GM23338 (cell line): Measurements from ENCODE around the gene GPC5. TPM values are rescaled to one million over a fixed set of nuclear protein-coding genes. Genes with fewer than 3 reads are reported as not detected.

Experiments
- ATAC-seq: fragments of 200-7000 bp; cut with Tn5 transposase; 3 replicates; pipeline ENCODE4 v1.9.1; 2020
- DNase-seq: peaks from one replicate; pipeline ENCODE4 v3.0.0-alpha.2; 2015; ENCODE audit warnings: low spot score
- H2AFZ ChIP-seq: fragments of 200-600 bp; sonication (generic); 2 replicates; pipeline ENCODE4 v1.8.0; 2016; ENCODE audit warnings: antibody characterized with exemption, mild to moderate bottlenecking, moderate library complexity
- H3F3A ChIP-seq: fragments of 200-600 bp; sonication (generic); replicated peaks from 2 replicates; pipeline ENCODE4 v1.8.0; 2017; ENCODE audit warnings: antibody characterized with exemption, mixed run types, low read depth
- H3K27ac ChIP-seq: fragments of 200-600 bp; sonication (generic); 2 replicates; pipeline ENCODE4 v1.6.1; 2016; ENCODE audit warnings: low read depth
- H3K27me3 ChIP-seq: fragments of 200-600 bp; sonication (generic); 2 replicates; pipeline ENCODE4 v1.8.0; 2016; ENCODE audit warnings: mild to moderate bottlenecking, mixed run types, moderate library complexity; ENCODE audit not compliant: insufficient read depth
- H3K36me3 ChIP-seq: fragments of 200-600 bp; sonication (generic); 2 replicates; pipeline ENCODE4 v1.8.0; 2016; ENCODE audit warnings: mild to moderate bottlenecking; ENCODE audit not compliant: insufficient read depth
- H3K4me1 ChIP-seq: fragments of 200-600 bp; sonication (generic); 2 replicates; pipeline ENCODE4 v1.8.0; 2016; ENCODE audit warnings: mild to moderate bottlenecking, moderate library complexity; ENCODE audit not compliant: insufficient read depth
- H3K4me2 ChIP-seq: fragments of 200-600 bp; sonication (generic); 2 replicates; pipeline ENCODE4 v1.7.1; 2017; ENCODE audit warnings: mixed run types
- H3K4me3 ChIP-seq: fragments of 200-600 bp; sonication (generic); 2 replicates; pipeline ENCODE4 v1.6.1; 2016; ENCODE audit warnings: mixed run types
- H3K79me2 ChIP-seq: fragments of 200-600 bp; sonication (generic); replicated peaks from 2 replicates; pipeline ENCODE4 v1.8.0; 2017; ENCODE audit warnings: mild to moderate bottlenecking; ENCODE audit not compliant: insufficient read depth
- H3K9me2 ChIP-seq: fragments of 200-600 bp; sonication (generic); 2 replicates; pipeline ENCODE4 v1.8.0; 2017; ENCODE audit not compliant: insufficient read depth
- H4K20me1 ChIP-seq: fragments of 200-600 bp; sonication (generic); replicated peaks from 2 replicates; pipeline ENCODE4 v1.8.0; 2017; ENCODE audit warnings: mild to moderate bottlenecking; ENCODE audit not compliant: insufficient read depth
- H3K27ac Mint-ChIP-seq: 2 replicates; pipeline ENCODE4 v1.8.0; 2020; ENCODE audit warnings: inconsistent platforms, mild to moderate bottlenecking, moderate library complexity, mixed read lengths
- H3K27me3 Mint-ChIP-seq: 3 replicates; pipeline ENCODE4 v1.8.0; 2022; ENCODE audit warnings: low read depth, mild to moderate bottlenecking, moderate library complexity, mixed read lengths, inconsistent platforms; ENCODE audit not compliant: insufficient read depth, poor library complexity
- H3K36me3 Mint-ChIP-seq: 3 replicates; pipeline ENCODE4 v1.8.0; 2021; ENCODE audit warnings: low read depth, mild to moderate bottlenecking, inconsistent platforms, moderate library complexity, mixed read lengths
- H3K4me1 Mint-ChIP-seq: 3 replicates; pipeline ENCODE4 v1.8.0; 2020; ENCODE audit warnings: mild to moderate bottlenecking, inconsistent platforms, mixed read lengths
- H3K4me3 Mint-ChIP-seq: 3 replicates; pipeline ENCODE4 v1.8.0; 2021; ENCODE audit warnings: moderate library complexity, mild to moderate bottlenecking, inconsistent platforms, mixed read lengths
- H3K9me3 Mint-ChIP-seq: 3 replicates; pipeline ENCODE4 v1.8.0; 2020; ENCODE audit warnings: moderate library complexity, mild to moderate bottlenecking, inconsistent platforms, mixed read lengths
- EZH2 ChIP-seq: fragments of 200-600 bp; sonication (generic); IDR thresholded peaks from one replicate; pipeline ENCODE4 v1.8.0; 2017; ENCODE audit warnings: antibody characterized with exemption, mild to moderate bottlenecking, low read depth; ENCODE audit not compliant: unreplicated experiment
- EZH2phosphoT487 ChIP-seq: fragments of 200-600 bp; sonication (generic); IDR thresholded peaks from one replicate; pipeline ENCODE4 v1.8.1; 2018; ENCODE audit warnings: antibody characterized with exemption; ENCODE audit not compliant: unreplicated experiment
- JUNB ChIP-seq: IDR thresholded peaks from one replicate; pipeline ENCODE4 v1.6.1; 2016; ENCODE audit warnings: antibody characterized with exemption; ENCODE audit not compliant: unreplicated experiment
- NANOG ChIP-seq: IDR thresholded peaks from 2 replicates; pipeline ENCODE4 v1.6.1; 2016; ENCODE audit warnings: antibody characterized with exemption, borderline replicate concordance
- STAT1 ChIP-seq: IDR thresholded peaks from one replicate; pipeline ENCODE4 v1.6.1; 2016; ENCODE audit warnings: antibody characterized with exemption; ENCODE audit not compliant: unreplicated experiment
- ZNF114 ChIP-seq: fragments of 250-450 bp; sonication (Bioruptor Pico); IDR thresholded peaks from 2 replicates; pipeline ENCODE4 v1.5.0; 2020; ENCODE audit warnings: mild to moderate bottlenecking, moderate library complexity
- polyA plus RNA-seq: library from polyadenylated mRNA; unstranded; fragments of >200 nt; fragmentation: Nextera tagmentation; extraction: Ambion mirVana; gene quantifications from 2 replicates; pipeline ENCODE4 v1.2.1, GENCODE V29; 2016
- total RNA-seq: library from RNA; depleted of rRNA; stranded (reverse); fragments of >200 nt; shearing (Covaris generic); gene quantifications from 2 replicates; pipeline ENCODE4 v1.2.3, GENCODE V29; 2014
- TF ChIP-seq, protein P1 (sequence below): IDR thresholded peaks from 2 replicates; pipeline ENCODE4 v1.6.1; 2016; ENCODE audit warnings: antibody characterized with exemption
- TF ChIP-seq, protein P2 (sequence below): IDR thresholded peaks from one replicate; pipeline ENCODE4 v1.6.1; 2018; ENCODE audit warnings: antibody characterized with exemption; ENCODE audit not compliant: unreplicated experiment
- TF ChIP-seq, protein P3 (sequence below), 2 experiments: fragments of 200-600 bp in 1 of 2; sonication (generic) in 1 of 2; conservative IDR thresholded peaks; 2 replicates each; pipeline versions ENCODE4 v1.5.1 to v1.6.1; 2016 to 2017; ENCODE audit warnings: antibody characterized with exemption in 2 of 2, low read depth in 2 of 2, mild to moderate bottlenecking in 2 of 2, moderate library complexity in 1 of 2

Gene GPC5
- total and polyA plus RNA-seq, 2 experiments from 2014 or later = 0.95 to 1.1 TPM

- TF ChIP-seq EZH2phosphoT487 = no peak
- no peak for TF ChIP-seq ZNF114
- TF ChIP-seq STAT1 = no peak
- TF ChIP-seq, protein P1, sequence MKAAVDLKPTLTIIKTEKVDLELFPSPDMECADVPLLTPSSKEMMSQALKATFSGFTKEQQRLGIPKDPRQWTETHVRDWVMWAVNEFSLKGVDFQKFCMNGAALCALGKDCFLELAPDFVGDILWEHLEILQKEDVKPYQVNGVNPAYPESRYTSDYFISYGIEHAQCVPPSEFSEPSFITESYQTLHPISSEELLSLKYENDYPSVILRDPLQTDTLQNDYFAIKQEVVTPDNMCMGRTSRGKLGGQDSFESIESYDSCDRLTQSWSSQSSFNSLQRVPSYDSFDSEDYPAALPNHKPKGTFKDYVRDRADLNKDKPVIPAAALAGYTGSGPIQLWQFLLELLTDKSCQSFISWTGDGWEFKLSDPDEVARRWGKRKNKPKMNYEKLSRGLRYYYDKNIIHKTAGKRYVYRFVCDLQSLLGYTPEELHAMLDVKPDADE = no peak
Measured at GRCh38 chr13:92224052-92224821, 825.8 kb downstream of the GPC5 start (continued).

DNA sequence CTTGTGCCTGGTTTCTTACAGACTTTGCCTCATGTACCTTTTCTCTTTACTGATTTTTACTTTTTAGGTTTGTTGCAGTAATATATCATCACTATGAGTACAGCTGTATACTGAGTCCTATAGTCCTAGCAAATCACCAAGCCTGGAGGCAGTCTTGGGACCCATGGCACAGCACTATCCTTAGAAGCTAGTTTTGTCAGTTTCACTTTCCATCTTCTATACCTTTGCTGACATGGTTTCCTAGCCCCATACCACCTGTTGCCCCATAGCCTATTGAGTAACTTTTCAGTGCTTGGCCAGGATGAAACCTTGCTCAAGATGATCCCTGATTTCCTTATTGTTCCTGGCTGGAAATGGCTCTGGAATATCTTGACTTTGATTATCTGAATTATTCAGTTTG lies 826.4 kb downstream of the GPC5 start:
- no peaks in the 10 kb centered on the region for H3K27me3 Mint-ChIP-seq
- Histone ChIP-seq H3K27me3 (no peaks in the 10 kb centered on the region), H3K4me3 (no peak overlapping the region), H3K27ac (no peak overlapping the region), H2AFZ (no peak overlapping the region), H3K4me1 (no peaks in the 10 kb centered on the region), H3K36me3 (no peaks in the 10 kb centered on the region), H3F3A (no peaks in the 10 kb centered on the region), H3K79me2 (no peaks in the 10 kb centered on the region), H4K20me1 (no peaks in the 10 kb centered on the region), H3K4me2 (no peak overlapping the region), H3K9me2 (no peaks in the 10 kb centered on the region)
- ATAC-seq (no peak), DNase-seq (no peak)
- H3K36me3 Mint-ChIP-seq = no peaks in the 10 kb centered on the region
- no peaks in the 10 kb centered on the region for H3K9me3 Mint-ChIP-seq
- H3K4me3 Mint-ChIP-seq = no peak overlapping the region
- no peak overlapping the region for H3K27ac Mint-ChIP-seq
- H3K4me1 Mint-ChIP-seq = no peaks in the 10 kb centered on the region
- TF ChIP-seq, protein P2, sequence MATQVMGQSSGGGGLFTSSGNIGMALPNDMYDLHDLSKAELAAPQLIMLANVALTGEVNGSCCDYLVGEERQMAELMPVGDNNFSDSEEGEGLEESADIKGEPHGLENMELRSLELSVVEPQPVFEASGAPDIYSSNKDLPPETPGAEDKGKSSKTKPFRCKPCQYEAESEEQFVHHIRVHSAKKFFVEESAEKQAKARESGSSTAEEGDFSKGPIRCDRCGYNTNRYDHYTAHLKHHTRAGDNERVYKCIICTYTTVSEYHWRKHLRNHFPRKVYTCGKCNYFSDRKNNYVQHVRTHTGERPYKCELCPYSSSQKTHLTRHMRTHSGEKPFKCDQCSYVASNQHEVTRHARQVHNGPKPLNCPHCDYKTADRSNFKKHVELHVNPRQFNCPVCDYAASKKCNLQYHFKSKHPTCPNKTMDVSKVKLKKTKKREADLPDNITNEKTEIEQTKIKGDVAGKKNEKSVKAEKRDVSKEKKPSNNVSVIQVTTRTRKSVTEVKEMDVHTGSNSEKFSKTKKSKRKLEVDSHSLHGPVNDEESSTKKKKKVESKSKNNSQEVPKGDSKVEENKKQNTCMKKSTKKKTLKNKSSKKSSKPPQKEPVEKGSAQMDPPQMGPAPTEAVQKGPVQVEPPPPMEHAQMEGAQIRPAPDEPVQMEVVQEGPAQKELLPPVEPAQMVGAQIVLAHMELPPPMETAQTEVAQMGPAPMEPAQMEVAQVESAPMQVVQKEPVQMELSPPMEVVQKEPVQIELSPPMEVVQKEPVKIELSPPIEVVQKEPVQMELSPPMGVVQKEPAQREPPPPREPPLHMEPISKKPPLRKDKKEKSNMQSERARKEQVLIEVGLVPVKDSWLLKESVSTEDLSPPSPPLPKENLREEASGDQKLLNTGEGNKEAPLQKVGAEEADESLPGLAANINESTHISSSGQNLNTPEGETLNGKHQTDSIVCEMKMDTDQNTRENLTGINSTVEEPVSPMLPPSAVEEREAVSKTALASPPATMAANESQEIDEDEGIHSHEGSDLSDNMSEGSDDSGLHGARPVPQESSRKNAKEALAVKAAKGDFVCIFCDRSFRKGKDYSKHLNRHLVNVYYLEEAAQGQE = no peak
- TF ChIP-seq EZH2 (no peak), NANOG (no peak), ZNF114 (no peak), EZH2phosphoT487 (no peak), JUNB (no peak)
- TF ChIP-seq, protein P1 = no peak
- TF ChIP-seq, protein P3, sequence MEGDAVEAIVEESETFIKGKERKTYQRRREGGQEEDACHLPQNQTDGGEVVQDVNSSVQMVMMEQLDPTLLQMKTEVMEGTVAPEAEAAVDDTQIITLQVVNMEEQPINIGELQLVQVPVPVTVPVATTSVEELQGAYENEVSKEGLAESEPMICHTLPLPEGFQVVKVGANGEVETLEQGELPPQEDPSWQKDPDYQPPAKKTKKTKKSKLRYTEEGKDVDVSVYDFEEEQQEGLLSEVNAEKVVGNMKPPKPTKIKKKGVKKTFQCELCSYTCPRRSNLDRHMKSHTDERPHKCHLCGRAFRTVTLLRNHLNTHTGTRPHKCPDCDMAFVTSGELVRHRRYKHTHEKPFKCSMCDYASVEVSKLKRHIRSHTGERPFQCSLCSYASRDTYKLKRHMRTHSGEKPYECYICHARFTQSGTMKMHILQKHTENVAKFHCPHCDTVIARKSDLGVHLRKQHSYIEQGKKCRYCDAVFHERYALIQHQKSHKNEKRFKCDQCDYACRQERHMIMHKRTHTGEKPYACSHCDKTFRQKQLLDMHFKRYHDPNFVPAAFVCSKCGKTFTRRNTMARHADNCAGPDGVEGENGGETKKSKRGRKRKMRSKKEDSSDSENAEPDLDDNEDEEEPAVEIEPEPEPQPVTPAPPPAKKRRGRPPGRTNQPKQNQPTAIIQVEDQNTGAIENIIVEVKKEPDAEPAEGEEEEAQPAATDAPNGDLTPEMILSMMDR (conservative IDR thresholded peaks at IDR 0.05; ENCODE audit: low read depth in 2 of 2) = no peak
